Measurements from ENCODE around the gene KCNIP1. TPM values are rescaled to one million over a fixed set of nuclear protein-coding genes. Genes with fewer than 3 reads are reported as not detected.

The KCNIP1 gene
- polyA plus RNA-seq, 1 donor from 2014 or later, result 13.8 TPM

DNA sequence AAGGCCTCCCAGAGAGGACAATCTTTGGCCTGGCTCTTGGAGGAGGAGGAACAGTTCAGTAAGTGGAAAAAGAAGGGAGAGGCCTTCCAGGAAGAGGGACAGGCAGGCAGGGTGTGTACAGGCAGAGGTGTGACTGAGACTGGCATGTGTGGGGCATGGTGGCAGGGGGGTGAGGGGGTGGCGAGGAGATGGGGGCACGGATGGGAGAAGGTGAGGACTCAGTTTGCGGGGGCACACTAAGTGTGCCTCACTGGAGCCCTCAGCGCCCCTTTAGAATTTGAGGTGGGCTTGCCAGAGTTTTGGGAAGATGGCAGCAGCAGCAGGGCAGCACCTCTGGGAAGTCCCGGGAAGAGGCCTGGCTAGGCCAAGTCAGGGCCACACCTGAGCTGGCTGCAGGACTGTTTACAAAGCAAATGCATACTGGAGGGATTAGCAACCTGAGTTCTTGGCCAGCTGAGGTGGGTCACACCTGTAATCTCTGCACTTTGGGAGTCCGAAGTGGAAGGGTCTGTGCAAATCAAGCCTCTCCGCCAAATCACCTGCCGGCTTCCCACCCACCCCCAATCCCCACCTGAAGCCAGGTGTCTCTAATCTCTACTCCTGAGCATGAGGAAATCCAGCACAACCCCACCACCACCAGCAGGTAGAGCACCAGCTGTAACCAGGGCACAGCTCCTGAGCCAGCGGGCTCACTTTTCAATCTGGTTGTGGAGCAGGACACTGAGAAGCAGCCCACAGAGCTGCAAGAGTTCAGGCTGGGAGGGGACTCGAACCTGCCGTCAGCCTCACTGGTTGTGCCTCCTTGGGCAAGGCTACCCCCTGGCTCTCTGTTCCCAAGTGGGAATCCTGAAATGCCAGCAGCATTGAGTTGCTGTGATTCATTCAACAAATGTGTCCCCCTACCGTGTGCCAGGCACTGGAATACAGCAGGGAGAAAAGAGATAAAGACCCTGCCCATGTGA, 269.5 kb downstream of the KCNIP1 start:
- Histone ChIP-seq H3K9ac (ENCODE audit: low read length) (no peak overlapping the region), H3K4me2 (ENCODE audit: low read length) (no peak overlapping the region), H3K9me2 (ENCODE audit: insufficient read depth, low read length) (no peaks in the 10 kb centered on the region), H3K27me3 (ENCODE audit: insufficient read depth, low read depth, low read length) (no peaks in the 10 kb centered on the region), H3K9me3 (ENCODE audit: low read length) (no peaks in the 10 kb centered on the region), H3K36me3 (ENCODE audit: insufficient read depth, low read length) (no peaks in the 10 kb centered on the region), H3K79me2 (replicated peaks; ENCODE audit: insufficient read depth, low read length) (no peaks in the 10 kb centered on the region), H3F3A (ENCODE audit: insufficient read depth, low read length, poor library complexity, severe bottlenecking) (no peaks in the 10 kb centered on the region), H2AFZ (ENCODE audit: low read depth, low read length) (no peak overlapping the region), H3K27ac (ENCODE audit: low read length) (no peak overlapping the region), H4K20me1 (ENCODE audit: insufficient read depth) (no peaks in the 10 kb centered on the region), H3K4me3 (ENCODE audit: low read length) (no peak overlapping the region)
- TF ChIP-seq, protein P1, sequence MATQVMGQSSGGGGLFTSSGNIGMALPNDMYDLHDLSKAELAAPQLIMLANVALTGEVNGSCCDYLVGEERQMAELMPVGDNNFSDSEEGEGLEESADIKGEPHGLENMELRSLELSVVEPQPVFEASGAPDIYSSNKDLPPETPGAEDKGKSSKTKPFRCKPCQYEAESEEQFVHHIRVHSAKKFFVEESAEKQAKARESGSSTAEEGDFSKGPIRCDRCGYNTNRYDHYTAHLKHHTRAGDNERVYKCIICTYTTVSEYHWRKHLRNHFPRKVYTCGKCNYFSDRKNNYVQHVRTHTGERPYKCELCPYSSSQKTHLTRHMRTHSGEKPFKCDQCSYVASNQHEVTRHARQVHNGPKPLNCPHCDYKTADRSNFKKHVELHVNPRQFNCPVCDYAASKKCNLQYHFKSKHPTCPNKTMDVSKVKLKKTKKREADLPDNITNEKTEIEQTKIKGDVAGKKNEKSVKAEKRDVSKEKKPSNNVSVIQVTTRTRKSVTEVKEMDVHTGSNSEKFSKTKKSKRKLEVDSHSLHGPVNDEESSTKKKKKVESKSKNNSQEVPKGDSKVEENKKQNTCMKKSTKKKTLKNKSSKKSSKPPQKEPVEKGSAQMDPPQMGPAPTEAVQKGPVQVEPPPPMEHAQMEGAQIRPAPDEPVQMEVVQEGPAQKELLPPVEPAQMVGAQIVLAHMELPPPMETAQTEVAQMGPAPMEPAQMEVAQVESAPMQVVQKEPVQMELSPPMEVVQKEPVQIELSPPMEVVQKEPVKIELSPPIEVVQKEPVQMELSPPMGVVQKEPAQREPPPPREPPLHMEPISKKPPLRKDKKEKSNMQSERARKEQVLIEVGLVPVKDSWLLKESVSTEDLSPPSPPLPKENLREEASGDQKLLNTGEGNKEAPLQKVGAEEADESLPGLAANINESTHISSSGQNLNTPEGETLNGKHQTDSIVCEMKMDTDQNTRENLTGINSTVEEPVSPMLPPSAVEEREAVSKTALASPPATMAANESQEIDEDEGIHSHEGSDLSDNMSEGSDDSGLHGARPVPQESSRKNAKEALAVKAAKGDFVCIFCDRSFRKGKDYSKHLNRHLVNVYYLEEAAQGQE (IDR thresholded peaks at IDR 0.05; ENCODE audit: borderline replicate concordance), result no peak
- TF ChIP-seq POLR2AphosphoS5 (IDR thresholded peaks at IDR 0.05), result no peak
- TF ChIP-seq EZH2 (IDR thresholded peaks at IDR 0.05; ENCODE audit: borderline replicate concordance, insufficient read depth, low read length, poor library complexity, severe bottlenecking), result no peak
- TF ChIP-seq SMC3 (conservative IDR thresholded peaks at IDR 0.05; ENCODE audit: poor library complexity), result no peak
- no peak for TF ChIP-seq TAF1 (IDR thresholded peaks at IDR 0.05; ENCODE audit: low read depth)
- no peak for TF ChIP-seq RAD21 (conservative IDR thresholded peaks at IDR 0.05)
- no peak for TF ChIP-seq EP300 (conservative IDR thresholded peaks at IDR 0.05; ENCODE audit: poor library complexity, severe bottlenecking)
- TF ChIP-seq MXI1 (conservative IDR thresholded peaks at IDR 0.05; ENCODE audit: poor library complexity, severe bottlenecking), result no peak
- no peak for TF ChIP-seq CTCF (IDR thresholded peaks at IDR 0.05; ENCODE audit: poor library complexity, severe bottlenecking)

GRCh38 chr5:170774831-170775230, 271.0 kb downstream of the KCNIP1 start:
- Histone ChIP-seq H4K20me1 (ENCODE audit: insufficient read depth) (no peaks in the 10 kb centered on the region), H3K9me3 (ENCODE audit: low read length) (no peaks in the 10 kb centered on the region), H3K9me2 (ENCODE audit: insufficient read depth, low read length) (no peaks in the 10 kb centered on the region), H3K4me3 (ENCODE audit: low read length) (no peak overlapping the region), H3F3A (ENCODE audit: insufficient read depth, low read length, poor library complexity, severe bottlenecking) (no peaks in the 10 kb centered on the region), H3K79me2 (replicated peaks; ENCODE audit: insufficient read depth, low read length) (no peaks in the 10 kb centered on the region), H3K27ac (ENCODE audit: low read length) (no peak overlapping the region), H3K36me3 (ENCODE audit: insufficient read depth, low read length) (no peaks in the 10 kb centered on the region), H3K27me3 (ENCODE audit: insufficient read depth, low read depth, low read length) (no peaks in the 10 kb centered on the region), H3K4me2 (ENCODE audit: low read length) (no peak overlapping the region), H2AFZ (ENCODE audit: low read depth, low read length) (no peak overlapping the region), H3K9ac (ENCODE audit: low read length) (no peak overlapping the region)
- TF ChIP-seq, protein P1 (IDR thresholded peaks at IDR 0.05; ENCODE audit: borderline replicate concordance), result no peak
- TF ChIP-seq SMC3 (conservative IDR thresholded peaks at IDR 0.05; ENCODE audit: poor library complexity), result no peak
- TF ChIP-seq MXI1 (conservative IDR thresholded peaks at IDR 0.05; ENCODE audit: poor library complexity, severe bottlenecking), result no peak
- TF ChIP-seq RAD21 (conservative IDR thresholded peaks at IDR 0.05), result no peak
- TF ChIP-seq POLR2AphosphoS5 (IDR thresholded peaks at IDR 0.05), result no peak
- TF ChIP-seq CTCF (IDR thresholded peaks at IDR 0.05; ENCODE audit: poor library complexity, severe bottlenecking), result no peak
- TF ChIP-seq EZH2 (IDR thresholded peaks at IDR 0.05; ENCODE audit: borderline replicate concordance, insufficient read depth, low read length, poor library complexity, severe bottlenecking), result no peak
- TF ChIP-seq EP300 (conservative IDR thresholded peaks at IDR 0.05; ENCODE audit: poor library complexity, severe bottlenecking), result no peak
- TF ChIP-seq TAF1 (IDR thresholded peaks at IDR 0.05; ENCODE audit: low read depth), result no peak
